RWPE1 (cell line): ENCODE measurements around the gene GALNT12.

ENCODE experiments used
- CTCF ChIA-PET: fragments of 350-600 bp; sonication (Branson Sonifier 250); formaldehyde crosslinking; extraction: SDS; loops from one replicate; lab custom pipeline; 2021; lab: Yijun Ruan, JAX
- POLR2A ChIA-PET: fragments of 400-600 bp; formaldehyde crosslinking; extraction: SDS; loops from one replicate; lab custom pipeline; 2020; ENCODE audit warnings: antibody characterized with exemption; ENCODE audit not compliant: low non-redundant PET; lab: Yijun Ruan, JAX
- DNase-seq: peaks from one replicate; pipeline ENCODE4 v3.0.0; 2012; ENCODE audit warnings: low spot score
- H3K27ac ChIP-seq: fragments of 450-650 bp; 2 replicates; pipeline ENCODE4 v1.5.1; 2017
- TF ChIP-seq, protein P1 (sequence below): fragments of 450-650 bp; conservative IDR thresholded peaks from 2 replicates; pipeline ENCODE4 v1.5.1; 2017; ENCODE audit warnings: low read depth, mild to moderate bottlenecking

Gene GALNT12

DNA sequence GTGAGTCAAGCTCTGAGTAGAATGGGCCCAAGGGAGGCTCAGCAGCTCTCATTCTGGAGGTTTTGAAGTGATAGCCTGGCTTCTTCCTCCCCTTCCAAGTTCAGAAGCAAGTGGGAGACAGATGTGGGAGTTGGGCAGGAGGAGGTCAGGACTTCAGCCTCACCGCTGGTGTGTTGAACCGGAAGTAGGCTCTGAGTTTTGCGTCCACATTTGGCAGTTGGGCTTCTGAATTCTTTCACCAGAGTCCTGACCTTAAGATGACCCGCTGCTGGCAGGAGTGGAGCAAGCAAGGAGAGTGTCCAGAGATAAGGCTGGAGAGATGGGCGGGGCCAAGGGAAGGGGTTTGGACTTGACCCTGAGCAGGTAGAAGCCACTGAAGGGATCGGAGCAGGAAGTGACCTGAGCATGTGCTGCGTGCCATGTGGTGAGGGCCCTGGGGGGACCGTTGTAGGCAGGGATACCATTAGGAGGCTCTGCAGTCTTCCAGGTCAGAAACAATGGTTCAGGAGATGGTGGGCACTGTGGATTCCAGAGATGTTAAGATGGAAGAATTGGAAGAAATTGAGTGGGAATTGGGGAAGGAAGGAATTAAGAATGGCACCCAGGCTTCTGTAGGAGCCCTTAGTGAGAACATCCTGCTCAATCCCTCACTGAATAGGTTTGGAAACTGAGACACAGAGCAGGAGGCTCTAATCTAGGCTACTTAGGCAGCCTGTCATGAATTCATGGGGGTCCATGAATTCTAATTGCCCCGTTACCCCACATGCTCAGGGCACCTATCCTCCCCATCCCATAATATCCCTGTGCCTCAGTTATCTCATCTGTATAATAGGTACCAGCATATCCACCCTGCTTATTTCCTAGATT is 25.9 kb downstream of the GALNT12 start:
- ChIA-PET POLR2A (no interaction called here), CTCF (no interaction called here)
- no peak for DNase-seq
- TF ChIP-seq, protein P1, sequence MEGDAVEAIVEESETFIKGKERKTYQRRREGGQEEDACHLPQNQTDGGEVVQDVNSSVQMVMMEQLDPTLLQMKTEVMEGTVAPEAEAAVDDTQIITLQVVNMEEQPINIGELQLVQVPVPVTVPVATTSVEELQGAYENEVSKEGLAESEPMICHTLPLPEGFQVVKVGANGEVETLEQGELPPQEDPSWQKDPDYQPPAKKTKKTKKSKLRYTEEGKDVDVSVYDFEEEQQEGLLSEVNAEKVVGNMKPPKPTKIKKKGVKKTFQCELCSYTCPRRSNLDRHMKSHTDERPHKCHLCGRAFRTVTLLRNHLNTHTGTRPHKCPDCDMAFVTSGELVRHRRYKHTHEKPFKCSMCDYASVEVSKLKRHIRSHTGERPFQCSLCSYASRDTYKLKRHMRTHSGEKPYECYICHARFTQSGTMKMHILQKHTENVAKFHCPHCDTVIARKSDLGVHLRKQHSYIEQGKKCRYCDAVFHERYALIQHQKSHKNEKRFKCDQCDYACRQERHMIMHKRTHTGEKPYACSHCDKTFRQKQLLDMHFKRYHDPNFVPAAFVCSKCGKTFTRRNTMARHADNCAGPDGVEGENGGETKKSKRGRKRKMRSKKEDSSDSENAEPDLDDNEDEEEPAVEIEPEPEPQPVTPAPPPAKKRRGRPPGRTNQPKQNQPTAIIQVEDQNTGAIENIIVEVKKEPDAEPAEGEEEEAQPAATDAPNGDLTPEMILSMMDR: no peak
- H3K27ac ChIP-seq: no peak overlapping the region

DNA sequence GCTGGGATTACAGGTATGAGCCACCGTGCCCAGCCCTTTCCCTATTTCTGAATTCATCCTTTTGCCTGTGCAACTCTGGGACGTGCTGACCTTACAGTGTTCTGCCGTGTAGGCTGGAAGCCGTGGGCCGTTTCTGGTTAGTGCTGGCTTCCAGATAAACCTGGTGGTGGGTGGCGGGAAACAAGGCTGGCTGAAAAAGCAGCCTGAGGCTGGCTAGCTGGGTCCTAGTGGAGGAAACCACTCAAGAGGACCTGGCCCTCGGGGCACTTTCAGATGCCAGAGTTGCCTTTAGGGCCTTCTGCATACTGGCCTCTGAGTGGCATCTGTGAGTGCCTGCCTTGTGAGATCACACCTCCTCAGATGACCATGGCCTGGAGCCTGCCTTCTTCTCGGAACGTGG is 26.9 kb downstream of the GALNT12 start:
- TF ChIP-seq, protein P1: no peak
- no peak overlapping the region for H3K27ac ChIP-seq
- DNase-seq: no peak
- ChIA-PET CTCF (no interaction called here), POLR2A (no interaction called here)

DNA sequence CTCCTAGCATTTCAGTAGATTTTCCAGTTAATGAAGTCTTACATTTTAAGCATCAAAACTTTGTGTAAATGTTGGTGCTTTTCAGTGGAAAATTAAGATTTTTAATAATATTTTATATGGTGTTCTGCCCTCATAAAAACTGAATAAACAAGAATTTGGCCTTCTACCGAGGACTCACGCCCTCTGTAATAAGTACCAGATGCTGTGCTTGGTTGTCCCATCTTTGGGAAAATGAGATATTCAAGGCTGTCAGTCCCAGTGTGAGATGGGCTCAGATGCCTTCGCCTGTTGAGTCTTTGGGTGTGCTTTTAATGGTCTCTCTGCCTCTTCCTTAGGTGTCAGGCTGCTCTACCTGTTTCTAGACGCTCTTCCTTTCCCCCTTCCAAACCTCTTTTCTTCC is 28.7 kb downstream of the GALNT12 start:
- no peak for DNase-seq
- H3K27ac ChIP-seq: no peak overlapping the region
- ChIA-PET CTCF (no interaction called here), POLR2A (no interaction called here)
- TF ChIP-seq, protein P1: no peak

DNA sequence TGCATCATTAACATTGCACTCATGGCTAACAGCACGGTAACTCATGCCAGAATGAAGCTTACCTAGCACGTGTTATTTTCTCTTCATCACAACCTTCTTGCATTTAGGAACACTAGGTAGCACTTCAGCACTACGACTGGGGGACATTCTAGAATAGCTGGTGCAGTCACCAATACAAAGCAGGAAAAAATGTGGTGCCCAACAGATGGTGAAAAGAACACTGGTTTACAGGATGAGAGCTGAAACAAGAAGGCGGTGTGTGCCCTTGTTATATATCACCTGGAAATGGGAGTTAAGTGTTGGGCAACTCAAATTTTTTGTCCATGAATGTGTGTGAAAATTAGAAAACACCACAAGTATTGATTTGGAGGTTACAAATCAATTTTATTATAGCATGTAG is 30.0 kb downstream of the GALNT12 start:
- TF ChIP-seq, protein P1: no peak
- H3K27ac ChIP-seq: no peak overlapping the region
- no peak for DNase-seq
- ChIA-PET CTCF (interaction anchor here (0.6 to 1.5 kb wide), 2 partner anchors 11 to 446 kb away, joined by 4 to 5 read pairs; no protein-coding TSS in a partner anchor), POLR2A (no interaction called here)

DNA sequence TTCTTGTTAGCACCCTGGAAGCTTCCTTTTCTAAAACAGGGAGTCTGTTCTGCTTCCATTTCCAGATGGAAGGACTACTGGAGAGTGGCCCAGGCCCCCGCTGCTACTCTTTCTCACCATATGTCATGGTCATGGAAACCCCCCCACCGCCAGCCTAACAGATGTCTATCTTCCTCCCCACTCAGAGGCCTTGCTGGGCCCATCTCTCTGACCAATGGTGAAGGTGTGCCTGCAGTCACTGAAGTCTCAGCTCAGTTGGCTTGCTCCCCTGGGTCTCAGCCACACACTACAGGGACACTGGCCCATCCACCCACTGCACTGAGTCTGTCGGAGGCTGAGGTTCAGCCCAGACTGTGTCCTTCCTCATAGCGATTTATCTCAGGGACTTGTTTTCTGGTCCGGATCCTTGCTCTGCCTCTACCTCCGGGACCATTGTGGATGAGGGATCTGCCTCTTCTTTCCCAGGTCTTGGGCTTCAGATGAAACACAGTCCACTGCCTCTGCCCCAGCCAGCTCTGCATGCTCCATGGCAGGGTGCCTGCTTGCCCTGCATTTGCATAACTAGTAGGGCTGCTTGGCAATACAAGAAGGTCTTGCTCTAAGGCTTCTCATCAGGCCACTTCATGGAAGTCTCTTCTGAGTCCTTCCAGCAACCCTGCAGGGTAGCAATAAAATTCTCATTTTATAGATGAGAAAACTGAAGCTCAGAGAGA is 30.8 kb downstream of the GALNT12 start:
- TF ChIP-seq, protein P1: no peak
- ChIA-PET CTCF (interaction anchor here (0.6 to 2.0 kb wide), 3 partner anchors 10 to 447 kb away, joined by 4 to 5 read pairs (median 5); no protein-coding TSS in a partner anchor), POLR2A (no interaction called here)
- DNase-seq: no peak
- H3K27ac ChIP-seq: no peak overlapping the region

DNA sequence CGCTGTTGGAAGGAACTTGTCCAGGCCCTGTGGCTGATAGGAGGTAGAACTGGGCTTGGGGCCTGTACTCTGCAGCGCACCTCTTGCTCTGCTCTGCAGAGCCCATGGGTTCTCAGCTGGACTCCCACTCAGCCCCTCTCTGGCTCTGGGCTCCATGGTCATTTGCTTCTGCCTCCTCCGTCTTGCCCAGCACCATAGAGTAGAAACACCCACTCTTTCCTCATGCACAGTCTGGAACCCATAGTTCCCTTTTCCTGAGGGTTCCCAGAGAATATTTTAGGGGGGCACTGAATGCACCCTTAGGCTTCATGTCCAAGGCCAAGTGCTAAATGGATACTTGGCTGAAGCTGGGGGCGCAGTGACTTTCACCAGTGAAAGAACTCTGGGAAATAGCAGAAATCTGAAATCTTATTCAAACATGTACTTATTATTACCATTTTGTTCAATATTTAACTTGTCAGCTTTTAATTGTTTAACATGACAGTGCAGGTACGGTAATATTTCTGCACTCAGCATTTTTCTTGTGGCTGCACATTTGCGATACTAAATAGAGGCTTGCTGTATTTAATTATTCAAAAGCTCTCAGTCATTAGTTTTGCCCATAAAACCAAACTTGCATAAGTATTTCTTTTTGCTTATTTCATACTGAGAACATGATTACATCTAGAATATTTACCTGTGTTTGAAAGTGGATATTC is 31.5 kb downstream of the GALNT12 start:
- no peak for DNase-seq
- no peak overlapping the region for H3K27ac ChIP-seq
- ChIA-PET CTCF (interaction anchor here (2.0 kb wide), 1 partner anchor 9 kb away, joined by 5 read pairs; no protein-coding TSS in a partner anchor), POLR2A (no interaction called here)
- TF ChIP-seq, protein P1: no peak
